NT2/D1 (cell line): ENCODE data around the gene DPP6.
"Not testable (repeated sequence)": the region's sequence is repeated elsewhere in the genome, so short reads cannot be mapped to it uniquely, and the experiment has no call there.

Experiments
- DNase-seq: peaks from one replicate; pipeline ENCODE4 v3.0.0-alpha.2; 2011; ENCODE audit warnings: low read depth, low spot score
- H3K27me3 ChIP-seq: 2 replicates; pipeline ENCODE4 v1.6.0; 2011; ENCODE audit warnings: mild to moderate bottlenecking; ENCODE audit not compliant: insufficient read length, insufficient read depth
- H3K36me3 ChIP-seq: 2 replicates; pipeline ENCODE4 v1.6.1; 2011; ENCODE audit warnings: mild to moderate bottlenecking, low read length, mixed read lengths; ENCODE audit not compliant: insufficient read depth, insufficient read length
- H3K4me1 ChIP-seq: 2 replicates; pipeline ENCODE4 v1.5.1; 2011; ENCODE audit not compliant: insufficient read depth, insufficient read length
- H3K4me3 ChIP-seq: 2 replicates; pipeline ENCODE4 v1.5.1; 2011; ENCODE audit warnings: low read depth; ENCODE audit not compliant: insufficient read length
- H3K9ac ChIP-seq: 2 replicates; pipeline ENCODE4 v1.6.0; 2011; ENCODE audit warnings: low read depth; ENCODE audit not compliant: insufficient read length
- H3K9me3 ChIP-seq: 2 replicates; pipeline ENCODE4 v1.5.1; 2011; ENCODE audit warnings: mild to moderate bottlenecking, low read length; ENCODE audit not compliant: insufficient read depth
- SUZ12 ChIP-seq: IDR thresholded peaks from 2 replicates; pipeline ENCODE4 v1.6.1; 2011; ENCODE audit not compliant: insufficient read length, insufficient read depth; ENCODE audit errors: extremely low read depth
- YY1 ChIP-seq: IDR thresholded peaks from 2 replicates; pipeline ENCODE4 v1.6.1; 2011; ENCODE audit not compliant: insufficient read length, insufficient read depth
- ZNF274 ChIP-seq: IDR thresholded peaks from 2 replicates; pipeline ENCODE4 v1.6.1; 2011; ENCODE audit warnings: mild to moderate bottlenecking, low read depth, low read length

DPP6 gene

DNA sequence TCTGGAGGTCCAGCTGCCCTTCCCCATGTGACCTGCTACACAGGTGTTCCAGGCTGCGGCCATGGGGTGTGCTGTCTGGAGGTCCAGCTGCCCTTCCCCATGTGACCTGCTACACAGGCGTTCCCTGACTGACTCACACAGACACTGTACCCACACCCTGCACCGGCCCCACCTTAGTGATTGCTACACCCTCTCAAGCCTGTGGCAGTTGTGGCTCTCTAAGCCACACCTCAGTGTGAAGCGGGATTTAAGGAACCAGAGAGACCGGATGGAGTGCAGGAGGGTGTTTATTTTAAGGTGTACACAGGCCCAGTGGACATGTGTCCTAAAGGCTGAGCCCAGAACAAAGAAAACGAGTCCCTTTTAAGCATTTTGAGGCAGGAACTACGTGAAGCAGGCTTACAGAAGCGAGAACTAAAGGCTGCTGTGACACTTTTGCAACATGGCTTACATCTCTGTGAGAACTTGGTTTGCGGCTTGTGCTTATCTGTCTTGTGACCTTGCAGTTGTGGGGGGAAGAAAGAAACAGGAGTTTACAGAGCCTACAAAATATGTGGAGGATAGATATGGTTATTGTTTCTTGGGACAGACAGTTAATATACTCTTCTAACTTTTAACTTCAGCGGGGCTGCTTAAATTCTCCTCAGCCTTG, 624.4 kb downstream of the DPP6 start:
- H3K27me3 ChIP-seq = no peaks in the 10 kb centered on the region
- H3K9ac ChIP-seq = no peak overlapping the region
- no peaks in the 10 kb centered on the region for H3K4me1 ChIP-seq
- no peak for DNase-seq
- no peak for TF ChIP-seq SUZ12
- TF ChIP-seq ZNF274 = no peak
- TF ChIP-seq YY1 = no peak
- H3K36me3 ChIP-seq = no peaks in the 10 kb centered on the region
- H3K4me3 ChIP-seq = no peak overlapping the region
- no peaks in the 10 kb centered on the region for H3K9me3 ChIP-seq

DNA sequence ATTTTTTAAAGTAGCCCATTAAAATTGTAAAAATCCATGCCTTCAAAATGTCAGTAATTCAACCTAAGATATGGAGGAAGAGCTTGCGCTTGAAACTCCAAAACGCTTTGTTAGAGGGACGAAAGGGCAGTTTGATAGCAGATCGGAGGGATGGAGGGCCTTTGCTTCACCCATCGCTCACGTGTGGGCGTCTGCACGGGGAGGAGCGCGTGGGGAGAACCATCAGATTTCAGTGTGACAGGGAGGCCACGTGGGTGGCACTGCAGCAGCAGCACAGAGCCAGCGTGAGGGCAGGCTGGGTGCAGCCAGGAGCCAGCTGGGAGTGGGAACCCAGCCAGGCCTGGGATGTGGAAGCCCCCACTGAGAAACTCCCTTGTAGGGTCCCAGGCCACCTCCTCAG, 625.3 kb downstream of the DPP6 start:
- no peak overlapping the region for H3K9ac ChIP-seq
- DNase-seq = no peak
- TF ChIP-seq SUZ12 (no peak), ZNF274 (no peak), YY1 (no peak)
- H3K4me3 ChIP-seq = no peak overlapping the region
- H3K36me3 ChIP-seq = no peaks in the 10 kb centered on the region
- H3K4me1 ChIP-seq = no peaks in the 10 kb centered on the region
- no peaks in the 10 kb centered on the region for H3K27me3 ChIP-seq
- H3K9me3 ChIP-seq = no peaks in the 10 kb centered on the region

DNA sequence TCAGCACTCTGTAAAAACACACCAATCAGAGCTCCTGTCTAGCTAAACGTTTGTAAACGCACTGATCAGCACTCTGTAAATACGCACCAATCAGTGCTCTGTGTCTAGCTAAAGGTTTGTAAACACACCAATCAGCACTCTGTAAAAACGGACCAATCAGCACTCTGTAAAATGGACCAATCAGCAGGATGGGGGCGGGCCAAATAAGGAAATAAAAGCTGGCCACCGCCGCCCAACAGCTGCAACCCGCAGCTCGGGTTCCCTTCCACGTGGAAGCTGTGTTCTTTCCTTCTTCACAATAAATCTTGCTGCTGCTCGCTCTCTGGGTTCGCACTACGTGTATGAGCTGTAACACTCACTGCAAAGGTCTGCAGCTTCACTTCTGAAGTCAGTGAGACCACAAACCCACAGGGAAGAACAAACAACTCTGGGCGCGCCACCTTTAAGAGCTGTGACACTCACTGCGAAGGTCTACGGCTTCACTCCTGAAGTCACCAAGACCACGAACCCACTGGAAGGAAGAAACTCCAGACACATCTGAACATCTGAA, 625.9 kb downstream of the DPP6 start:
- H3K36me3 ChIP-seq, H3K9me3 ChIP-seq, H3K4me1 ChIP-seq, H3K27me3 ChIP-seq, DNase-seq, H3K4me3 ChIP-seq, H3K9ac ChIP-seq: not testable (repeated sequence)

DNA sequence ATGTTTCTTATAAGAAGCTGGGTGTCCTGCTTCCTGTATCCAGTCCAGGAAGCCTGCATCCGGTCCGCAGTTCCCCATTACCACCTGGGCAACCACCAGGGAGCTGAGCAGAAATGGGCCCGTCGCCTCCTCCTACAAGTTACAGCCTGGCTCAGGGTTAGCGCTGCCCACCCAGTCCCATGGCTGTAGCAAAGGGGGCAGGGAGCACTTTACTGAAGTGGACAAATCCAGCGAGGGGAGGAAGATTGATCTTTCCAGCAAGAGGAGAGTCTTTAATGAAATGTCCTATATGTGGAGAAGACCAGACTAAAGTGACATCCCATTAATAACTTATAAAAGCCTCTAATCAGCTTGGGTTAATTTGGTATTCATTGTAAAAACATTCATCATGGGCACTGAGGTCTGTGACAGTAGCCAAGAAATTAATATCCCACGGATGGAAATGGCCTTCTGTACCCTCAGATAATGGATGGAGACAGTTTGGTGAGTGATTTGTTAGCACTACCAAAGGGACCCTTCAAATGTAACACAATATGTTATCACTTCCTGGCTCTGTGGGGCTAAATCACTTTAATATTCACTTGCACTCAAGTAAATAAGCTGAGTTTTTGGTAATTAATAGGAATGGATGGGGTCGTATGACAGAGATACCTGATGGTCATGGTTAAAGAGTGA, 627.3 kb downstream of the DPP6 start:
- Histone ChIP-seq H3K4me3 (no peak overlapping the region), H3K4me1 (no peaks in the 10 kb centered on the region), H3K27me3 (no peaks in the 10 kb centered on the region), H3K9me3 (no peaks in the 10 kb centered on the region), H3K36me3 (no peaks in the 10 kb centered on the region), H3K9ac (no peak overlapping the region)
- no peak for TF ChIP-seq SUZ12
- TF ChIP-seq YY1 = no peak
- TF ChIP-seq ZNF274 = no peak
- no peak for DNase-seq

DNA sequence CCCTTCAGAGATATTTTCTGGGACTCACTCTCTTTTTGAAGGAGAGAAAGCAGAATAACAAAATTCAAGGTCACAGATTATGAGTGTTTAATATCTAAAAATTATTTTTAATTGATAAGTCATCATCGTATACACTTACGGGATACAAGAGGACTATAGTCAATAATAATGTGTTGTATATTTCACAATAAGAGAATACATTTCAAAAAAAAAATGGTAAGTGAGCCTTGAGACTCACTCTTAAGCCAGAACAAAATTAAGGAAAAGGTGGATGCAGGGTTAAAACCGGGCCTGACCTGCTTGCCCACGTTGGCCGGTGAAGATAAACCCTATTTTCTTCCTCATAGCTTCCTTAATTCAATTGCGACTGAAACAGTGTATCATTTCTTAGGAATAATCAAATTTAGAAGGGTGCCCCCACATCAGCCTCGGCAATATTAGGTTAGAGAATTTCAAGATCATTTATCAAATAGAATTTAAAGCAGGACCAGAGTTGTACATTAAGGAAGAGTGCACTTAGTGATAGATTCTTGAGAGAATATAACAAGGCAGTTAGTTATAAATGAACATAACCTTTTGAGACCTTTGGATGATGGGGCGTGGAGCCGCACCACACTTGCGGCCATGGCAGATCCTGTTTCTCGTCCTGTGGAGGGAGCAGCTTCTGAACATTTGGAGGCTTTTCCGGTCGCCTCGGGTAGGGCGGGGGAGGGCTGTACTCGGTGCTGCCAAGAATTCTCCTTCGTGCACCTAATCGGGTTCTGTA, 628.9 kb downstream of the DPP6 start:
- Histone ChIP-seq H3K9ac (no peak overlapping the region), H3K4me3 (no peak overlapping the region), H3K27me3 (no peaks in the 10 kb centered on the region), H3K4me1 (no peaks in the 10 kb centered on the region), H3K9me3 (no peaks in the 10 kb centered on the region), H3K36me3 (no peaks in the 10 kb centered on the region)
- DNase-seq = no peak
- no peak for TF ChIP-seq ZNF274
- TF ChIP-seq SUZ12 = no peak
- no peak for TF ChIP-seq YY1

DNA sequence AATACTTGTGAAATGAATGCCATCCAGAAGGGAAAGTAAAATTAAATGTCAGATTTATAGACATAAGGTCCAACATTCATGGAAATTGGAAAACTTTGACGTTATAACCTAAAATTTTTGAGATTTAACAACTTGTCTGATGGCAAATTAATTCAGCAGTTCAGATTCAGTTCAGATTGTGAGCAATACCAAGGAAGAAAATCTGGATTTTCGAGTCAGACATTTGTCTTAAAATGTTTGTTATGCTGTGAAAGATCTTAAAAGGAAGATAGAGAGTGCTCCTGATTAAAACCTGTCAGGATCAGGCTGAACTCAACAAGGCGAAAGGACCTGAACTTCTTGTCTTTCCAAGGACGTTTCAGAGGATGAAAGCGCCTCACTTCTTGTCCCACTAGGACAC, 629.8 kb downstream of the DPP6 start:
- DNase-seq = no peak
- Histone ChIP-seq H3K27me3 (no peaks in the 10 kb centered on the region), H3K4me3 (no peak overlapping the region), H3K9ac (no peak overlapping the region), H3K4me1 (no peaks in the 10 kb centered on the region), H3K36me3 (no peaks in the 10 kb centered on the region), H3K9me3 (no peaks in the 10 kb centered on the region)
- TF ChIP-seq ZNF274 (no peak), SUZ12 (no peak), YY1 (no peak)
